ENCODE results near the gene TBC1D17.

DNA sequence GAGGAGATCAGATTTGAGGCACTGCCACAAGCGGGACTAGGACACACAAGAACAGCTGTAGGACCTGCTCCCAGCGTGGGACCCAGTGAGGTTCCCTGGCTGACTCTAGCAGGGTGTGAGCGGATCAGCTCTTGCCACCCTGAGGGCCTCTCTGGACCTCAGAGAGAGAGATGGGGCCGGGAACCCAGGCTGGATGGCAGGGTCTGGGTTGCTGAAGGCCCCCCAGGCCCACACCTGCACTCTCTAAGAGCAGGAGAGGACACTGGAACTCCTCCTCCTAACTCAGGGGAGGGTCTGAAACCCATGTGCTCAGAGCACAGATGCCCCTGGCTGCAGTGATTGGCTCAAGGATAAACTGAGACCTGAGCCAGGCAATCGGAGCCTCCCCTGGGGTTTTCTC, 32.7 kb downstream of the TBC1D17 start:
- TF ChIP-seq POLR2A (IDR thresholded peaks at IDR 0.05; ENCODE audit: low read length) = no peak
- TF ChIP-seq GATA1 (IDR thresholded peaks at IDR 0.05; ENCODE audit: low read depth, low read length) = no peak

Data from erythroblast (primary cell).